ENCODE results near the gene ACTRT3.

The ACTRT3 gene

DNA sequence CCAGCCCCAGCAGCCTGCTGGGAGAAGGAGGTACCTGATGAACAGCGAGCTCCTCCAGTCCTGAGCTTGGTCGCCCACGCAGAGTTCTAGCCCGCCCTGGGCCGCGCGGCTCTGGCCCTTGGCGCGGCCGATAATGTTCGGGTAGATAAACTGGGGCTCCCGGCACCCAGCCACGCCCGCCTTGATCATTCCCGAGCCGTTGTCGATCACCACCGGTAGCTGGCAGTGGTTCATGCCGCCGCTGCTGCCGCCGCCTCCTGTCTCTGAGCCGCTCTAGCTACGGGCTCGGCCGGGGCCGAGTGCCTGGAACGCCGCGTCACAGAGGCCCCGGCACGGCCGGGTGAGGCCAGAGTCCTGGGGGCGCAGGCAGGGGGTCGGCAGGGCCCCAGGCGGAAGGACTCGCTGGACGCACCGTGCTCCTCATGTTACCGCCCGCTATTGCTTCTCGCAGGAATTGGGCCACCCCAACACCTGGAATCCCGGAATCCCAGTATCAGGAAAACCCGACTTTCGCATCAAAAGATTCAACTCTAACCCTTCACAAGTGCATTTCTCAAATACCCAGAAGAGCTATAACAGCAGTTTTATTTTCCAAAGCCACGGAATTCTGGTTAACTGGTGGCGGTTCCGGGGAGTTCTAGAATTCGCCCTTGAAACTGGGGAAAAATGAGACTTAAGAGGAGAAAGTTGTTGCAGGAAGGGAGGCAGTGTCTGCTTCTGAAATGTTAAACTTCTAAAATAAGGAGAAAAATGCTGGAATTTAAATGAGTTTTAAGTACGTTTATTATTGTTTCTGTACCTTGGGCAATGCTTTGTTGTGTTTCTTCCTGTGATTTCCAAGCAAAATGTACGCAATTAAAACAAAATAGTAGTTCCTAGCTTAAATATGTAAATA, at the start of gene ACTRT3:
TSS of gene ACTRT3 (minus strand) at position 275 of the 895 bp plus-strand sequence. CDS start at position 234, 41 bp downstream.
- peak; percentile 58 for DNase-seq

- DNase-seq: no peak
These were observed 49.0 kb upstream of the ACTRT3 start for GRCh38 chr3:169818316-169818715.

GRCh38 chr3:169815590-169816150, 46.3 kb upstream of the ACTRT3 start:
- DNase-seq: no peak

DNA sequence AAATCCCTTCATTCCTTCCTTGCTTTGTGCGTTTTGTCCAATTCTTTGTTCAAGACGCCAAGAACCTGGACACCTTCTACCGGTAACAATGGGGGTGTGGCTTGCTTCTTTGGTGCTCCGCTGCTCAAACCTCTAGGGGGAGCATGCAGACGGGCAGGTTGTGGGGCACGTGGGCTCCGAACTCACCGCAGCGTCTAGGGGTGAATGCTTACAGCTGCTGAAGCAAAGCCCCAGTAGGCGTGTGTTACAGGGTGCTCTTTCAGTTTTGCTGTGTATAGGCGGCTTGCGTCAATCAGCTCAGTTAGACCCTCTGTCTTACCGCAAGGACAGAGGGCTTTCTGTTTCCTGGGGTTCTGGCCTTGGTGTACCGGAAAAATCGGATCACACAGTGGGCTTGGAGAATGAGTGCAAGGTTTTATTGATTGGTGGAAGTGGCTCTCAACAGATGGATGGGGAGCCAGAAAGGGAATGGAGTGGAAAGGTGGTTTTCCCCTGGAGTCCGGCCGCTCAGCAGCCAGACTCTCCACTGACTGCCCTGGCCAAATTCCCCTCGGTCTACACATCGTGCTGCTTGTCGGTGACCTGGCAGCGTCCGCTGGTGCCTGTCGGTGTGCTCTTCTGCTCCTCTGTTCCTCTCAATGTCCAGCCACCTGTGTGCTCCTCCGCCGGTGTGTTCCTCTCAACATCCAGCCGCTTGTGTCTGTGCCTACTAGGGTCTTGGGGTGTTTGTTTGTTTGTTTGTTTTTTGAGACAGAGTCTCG, 44.6 kb upstream of the ACTRT3 start:
- DNase-seq: peak; percentile 59

DNA sequence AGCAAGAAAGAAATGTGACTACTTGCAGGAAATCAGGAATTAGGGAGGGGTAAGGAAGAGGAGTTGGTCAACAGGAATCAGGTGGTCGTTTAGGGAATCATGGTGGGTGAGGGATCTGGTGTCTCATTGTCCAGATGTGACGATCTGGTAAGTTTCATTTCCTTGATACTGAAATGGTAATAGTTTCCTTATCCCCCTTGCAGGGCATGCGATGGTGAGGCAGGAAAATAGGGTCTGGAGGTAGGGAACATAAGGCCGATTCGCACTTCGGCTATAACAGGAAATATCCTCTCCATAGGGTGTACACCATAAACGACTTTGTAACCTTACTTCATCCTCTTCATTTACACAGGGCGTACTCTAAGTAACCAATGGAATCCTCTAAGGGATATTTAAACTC, 43.9 kb upstream of the ACTRT3 start:
- no peak for DNase-seq

- DNase-seq: peak; percentile 68
These were observed 43.2 kb upstream of the ACTRT3 start, which contains the start of the genes LRRC34 and LRRIQ4 for GRCh38 chr3:169812332-169813235. TSS of gene LRRC34 (minus strand) at chr3:169812904. CDS start at chr3:169812548, 356 bp downstream. TSS of gene LRRIQ4 (plus strand) at chr3:169812870. CDS start at chr3:169821922, 9,052 bp downstream.

GRCh38 chr3:169811631-169812331, 42.4 kb upstream of the ACTRT3 start:
- DNase-seq: no peak

DNA sequence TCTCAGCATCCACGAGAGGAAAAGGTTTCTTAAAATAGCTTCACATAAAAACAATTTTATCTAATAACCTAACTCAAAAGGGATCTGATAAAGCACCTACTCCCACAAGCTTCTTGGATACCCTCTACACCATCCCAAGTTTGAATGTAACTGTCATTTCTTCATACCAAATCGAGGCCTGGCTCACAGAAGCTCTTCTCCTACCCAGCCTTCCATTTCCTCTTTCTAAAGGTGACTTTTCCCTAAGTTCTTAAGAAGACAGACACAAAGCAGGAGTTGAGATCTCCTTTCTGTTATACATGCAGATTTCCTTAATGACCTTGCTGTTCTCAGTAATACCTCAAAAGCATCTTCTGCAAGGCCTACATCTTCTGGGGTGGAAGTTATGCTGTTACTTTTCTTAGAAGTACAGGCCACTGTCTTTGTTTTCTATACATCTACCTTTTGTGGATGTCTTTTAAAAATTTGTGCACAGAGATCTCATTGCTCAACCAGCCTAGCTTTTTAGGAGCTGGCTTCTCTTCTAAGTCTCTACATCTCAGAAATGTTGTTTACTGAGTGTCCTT, 40.0 kb upstream of the ACTRT3 start:
- DNase-seq: no peak

DNA sequence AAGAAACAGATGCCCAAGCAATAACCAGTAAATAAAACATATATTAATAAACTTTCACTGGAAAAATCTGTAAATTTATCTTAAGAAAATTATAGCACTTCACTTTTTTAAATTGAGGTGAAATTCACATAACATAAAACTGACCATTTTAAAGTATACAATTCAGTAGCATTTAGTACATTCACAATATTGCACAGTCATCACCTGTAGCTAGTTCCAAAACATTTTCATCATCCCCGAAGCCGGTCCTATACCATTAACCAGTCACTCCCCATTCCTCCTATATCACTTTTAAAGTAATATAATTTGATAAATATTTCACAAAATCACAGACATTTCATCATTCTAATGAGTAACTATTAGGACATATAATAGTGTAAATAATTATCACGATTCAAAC, 35.3 kb upstream of the ACTRT3 start:
- no peak for DNase-seq

DNA sequence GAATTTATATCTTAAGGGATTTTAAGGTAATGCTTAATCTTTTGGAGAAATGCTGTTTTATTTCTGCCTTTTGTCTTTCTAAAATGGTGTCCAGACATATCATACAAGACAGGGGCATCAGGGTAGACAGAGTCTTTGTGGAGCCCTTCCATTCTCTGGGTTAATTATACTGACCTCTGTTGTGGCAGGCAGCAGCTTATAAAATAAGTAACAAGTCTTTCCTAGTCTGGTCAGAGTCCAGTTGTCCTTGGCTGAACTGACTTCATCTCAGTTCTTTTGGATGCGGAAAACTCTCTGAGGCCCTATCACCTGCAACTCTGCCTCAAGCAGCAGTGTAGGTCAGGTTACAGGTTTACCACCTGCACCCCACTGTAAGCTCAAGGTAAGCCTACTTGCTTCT, 23.0 kb upstream of the ACTRT3 start:
- DNase-seq: no peak

DNA sequence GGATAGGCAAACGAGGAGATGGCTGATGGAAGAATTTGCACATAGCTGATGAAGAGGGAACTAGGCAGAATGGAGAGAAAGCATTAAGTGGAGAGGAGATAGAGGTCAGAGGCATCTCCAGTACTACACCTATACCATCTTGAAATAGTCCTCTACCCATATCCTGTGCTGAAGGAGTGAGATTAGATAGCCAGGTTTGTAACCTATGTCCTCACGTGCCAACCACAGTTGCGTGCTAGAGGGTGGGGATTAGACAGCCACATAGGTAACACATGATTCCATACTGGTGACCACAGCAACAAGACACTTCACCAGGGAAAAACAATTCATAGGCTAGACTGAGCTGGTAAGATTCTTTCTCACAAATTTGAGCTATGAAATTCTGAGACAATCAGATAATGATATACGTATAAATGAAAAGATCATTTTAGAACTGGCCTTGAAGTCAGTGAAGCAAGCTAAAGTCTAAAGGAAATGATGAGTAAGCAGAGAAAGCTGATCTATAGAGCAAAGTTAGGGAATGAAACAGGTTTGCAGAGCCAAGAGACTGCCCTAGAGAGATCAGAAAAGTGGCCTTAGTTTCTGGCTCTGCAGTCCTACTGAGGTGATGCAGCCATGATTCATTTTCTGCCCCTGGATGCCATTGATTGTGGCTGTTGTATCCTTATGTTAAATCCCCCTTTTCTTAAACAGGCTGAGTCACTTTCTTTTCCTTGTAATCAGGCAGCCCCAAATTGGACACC, 21.5 kb upstream of the ACTRT3 start:
- no peak for DNase-seq

GRCh38 chr3:169790219-169790618, 20.9 kb upstream of the ACTRT3 start:
- no peak for DNase-seq

DNA sequence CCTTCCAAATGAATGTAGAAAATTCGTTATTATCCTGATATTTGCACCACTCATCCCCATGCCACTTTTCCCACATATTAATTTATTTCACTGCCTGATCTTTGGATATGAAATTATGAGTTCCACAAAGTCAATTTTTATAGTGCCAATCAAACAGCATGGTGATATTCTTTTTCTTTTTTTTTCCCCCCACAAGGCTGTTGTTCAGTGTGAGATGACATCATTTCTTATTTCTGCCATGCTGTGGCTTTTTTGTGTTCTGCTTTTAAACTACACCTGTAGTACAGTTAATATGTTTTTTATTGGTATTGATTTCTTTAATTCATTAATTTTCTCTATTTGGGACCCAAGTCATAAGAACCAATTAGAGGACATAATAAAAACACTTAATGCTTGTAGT, 18.4 kb upstream of the ACTRT3 start:
- no peak for DNase-seq

GRCh38 chr3:169787120-169787519, 17.8 kb upstream of the ACTRT3 start:
- no peak for DNase-seq

- DNase-seq: no peak
These were observed 12.0 kb upstream of the ACTRT3 start for GRCh38 chr3:169781209-169781855.

GRCh38 chr3:169780742-169781141, 11.4 kb upstream of the ACTRT3 start:
- DNase-seq: no peak

DNA sequence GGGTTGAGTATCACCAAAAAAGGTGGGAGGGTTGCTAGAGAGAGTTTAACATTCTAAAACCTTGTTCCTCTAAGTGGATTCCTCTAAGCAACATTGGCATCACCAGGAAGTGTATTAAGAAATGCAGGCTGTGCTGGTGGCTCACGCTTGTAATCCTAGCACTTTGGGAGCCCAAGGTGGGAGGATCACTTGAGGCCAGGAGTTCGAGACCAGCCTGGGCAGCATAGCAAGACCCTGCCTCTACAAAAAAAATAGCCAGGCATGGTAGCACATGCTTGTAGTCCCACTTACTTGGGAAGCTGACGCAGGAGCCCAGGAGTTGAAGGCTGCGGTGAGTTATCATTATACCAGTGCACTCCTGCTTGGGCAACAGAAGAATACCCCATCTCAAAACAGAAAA, 8.5 kb upstream of the ACTRT3 start:
- no peak for DNase-seq

GRCh38 chr3:169774186-169774585, 4.8 kb upstream of the ACTRT3 start:
- DNase-seq: no peak

- peak; percentile 90 for DNase-seq
These were observed 3.8 kb upstream of the ACTRT3 start, which contains the start of gene MYNN for GRCh38 chr3:169772897-169773816. TSS of gene MYNN (plus strand) at chr3:169773396. CDS start at chr3:169774296, 900 bp downstream.
